ENCODE results near the gene GOSR2. TPM values are rescaled to one million over a fixed set of nuclear protein-coding genes. Genes with fewer than 3 reads are reported as not detected.
"Not testable (repeated sequence)": the region's sequence is repeated elsewhere in the genome, so short reads cannot be mapped to it uniquely, and the experiment has no call there.

The GOSR2 gene
- total and polyA plus RNA-seq, 7 donors: 21.6 to 47.0 (median 35.0) TPM

GRCh38 chr17:46952115-46952514 lies 29.2 kb downstream of the GOSR2 start:
- Histone ChIP-seq H3K9me3 (no peaks in the 10 kb centered on the region), H3K27ac (no peak overlapping the region), H3K36me3 (no peaks in the 10 kb centered on the region), H3K4me3 (no peak overlapping the region), H3K4me1 (peaks cover 0 to 6% (median 0%) of the 10 kb centered on the region in 4 donors), H3K27me3 (peaks cover 0 to 16% (median 0%) of the 10 kb centered on the region in 3 donors)
- DNase-seq: no peak
- TF ChIP-seq POLR2AphosphoS5 (IDR thresholded peaks at IDR 0.05): no peak
- no peak for TF ChIP-seq CTCF (IDR thresholded peaks at IDR 0.05)
- TF ChIP-seq POLR2A (IDR thresholded peaks at IDR 0.05): no peak
- intact Hi-C loops (cut with DNase I): no loop called here
- WGBS, 2 donors: 80 to 82% methylated on average over 9 of the region's 9 CpGs

GRCh38 chr17:46953191-46953590 lies 30.2 kb downstream of the GOSR2 start:
- 76 to 88% methylated on average over 2 of the region's 4 CpGs for WGBS, 2 donors
- intact Hi-C loops (cut with DNase I); DNase-seq; H3K36me3 ChIP-seq; H3K4me1 ChIP-seq; H3K27ac ChIP-seq; H3K9me3 ChIP-seq; H3K4me3 ChIP-seq: not testable (repeated sequence)
- peaks cover 0 to 17% (median 0%) of the 10 kb centered on the region in 3 donors for H3K27me3 ChIP-seq

- H3K4me3 ChIP-seq: no peak overlapping the region
- intact Hi-C loops (cut with DNase I): no loop called here
- H3K4me1 ChIP-seq: no peaks in the 10 kb centered on the region
- TF ChIP-seq EP300 (IDR thresholded peaks at IDR 0.05) (no peak), CTCF (IDR thresholded peaks at IDR 0.05) (no peak), POLR2A (IDR thresholded peaks at IDR 0.05) (no peak), POLR2AphosphoS5 (IDR thresholded peaks at IDR 0.05) (no peak)
- H3K36me3 ChIP-seq: peaks cover 0 to 7% (median 0%) of the 10 kb centered on the region in 4 donors
- H3K27ac ChIP-seq: no peak overlapping the region
- WGBS, 2 donors: 55 to 84% methylated on average over 8 of the region's 8 CpGs
- DNase-seq: no peak
- H3K9me3 ChIP-seq: no peaks in the 10 kb centered on the region
- peaks cover 0 to 14% (median 0%) of the 10 kb centered on the region in 3 donors for H3K27me3 ChIP-seq
Observed at GRCh38 chr17:46958041-46958591, 35.2 kb downstream of the GOSR2 start.

- Histone ChIP-seq H3K9me3 (no peaks in the 10 kb centered on the region), H3K4me3 (no peak overlapping the region), H3K4me1 (no peaks in the 10 kb centered on the region), H3K27me3 (peaks cover 0 to 14% (median 0%) of the 10 kb centered on the region in 3 donors), H3K27ac (no peak overlapping the region), H3K36me3 (peaks cover 0 to 7% (median 0%) of the 10 kb centered on the region in 4 donors)
- no peak for DNase-seq
- intact Hi-C loops (cut with DNase I): no loop called here
- TF ChIP-seq POLR2A (IDR thresholded peaks at IDR 0.05) (no peak), POLR2AphosphoS5 (IDR thresholded peaks at IDR 0.05) (no peak), EP300 (IDR thresholded peaks at IDR 0.05) (no peak), CTCF (IDR thresholded peaks at IDR 0.05) (no peak)
- 42 to 46% methylated on average over 2 of the region's 2 CpGs for WGBS, 2 donors
Observed at GRCh38 chr17:46960152-46960551, 37.2 kb downstream of the GOSR2 start.

- DNase-seq: no peak
- 10 to 38% methylated on average over 1 of the region's 1 CpG for WGBS, 2 donors
- intact Hi-C loops (cut with DNase I): no loop called here
Observed at GRCh38 chr17:46962374-46962790, 39.4 kb downstream of the GOSR2 start.

More at GRCh38 chr17:46962374-46962790, 39.4 kb downstream of the GOSR2 start:
- TF ChIP-seq CTCF (IDR thresholded peaks at IDR 0.05): no peak
- TF ChIP-seq POLR2AphosphoS5 (IDR thresholded peaks at IDR 0.05): no peak
- Histone ChIP-seq H3K36me3 (peaks cover 0 to 15% (median 0%) of the 10 kb centered on the region in 4 donors), H3K4me1 (no peaks in the 10 kb centered on the region), H3K27ac (no peak overlapping the region), H3K27me3 (no peaks in the 10 kb centered on the region), H3K4me3 (no peak overlapping the region), H3K9me3 (no peaks in the 10 kb centered on the region)

All from sigmoid colon (tissue), 7 donors.